Measurements from ENCODE around the gene ADAM12.

DNA sequence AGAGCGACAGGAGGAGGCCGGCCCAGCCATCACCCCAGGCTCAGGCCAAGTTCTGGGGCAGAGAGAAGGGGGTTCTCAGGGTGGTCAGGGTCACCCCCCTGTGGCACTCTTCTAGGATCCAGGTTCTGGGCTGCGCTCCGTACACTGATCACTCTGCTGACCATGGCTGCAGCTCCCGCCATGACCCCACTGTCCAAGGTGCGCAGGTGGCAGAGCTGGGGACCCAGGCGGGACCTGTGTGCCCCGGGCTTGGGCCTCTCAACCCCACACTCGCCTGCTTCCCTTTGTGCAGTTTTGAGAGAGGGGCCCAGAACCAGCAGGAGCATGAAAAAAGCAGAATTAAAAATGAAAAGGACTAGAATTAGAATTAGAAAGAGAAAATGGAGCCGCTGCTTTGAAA is 264.8 kb downstream of the ADAM12 start:
- TF ChIP-seq, protein P1, sequence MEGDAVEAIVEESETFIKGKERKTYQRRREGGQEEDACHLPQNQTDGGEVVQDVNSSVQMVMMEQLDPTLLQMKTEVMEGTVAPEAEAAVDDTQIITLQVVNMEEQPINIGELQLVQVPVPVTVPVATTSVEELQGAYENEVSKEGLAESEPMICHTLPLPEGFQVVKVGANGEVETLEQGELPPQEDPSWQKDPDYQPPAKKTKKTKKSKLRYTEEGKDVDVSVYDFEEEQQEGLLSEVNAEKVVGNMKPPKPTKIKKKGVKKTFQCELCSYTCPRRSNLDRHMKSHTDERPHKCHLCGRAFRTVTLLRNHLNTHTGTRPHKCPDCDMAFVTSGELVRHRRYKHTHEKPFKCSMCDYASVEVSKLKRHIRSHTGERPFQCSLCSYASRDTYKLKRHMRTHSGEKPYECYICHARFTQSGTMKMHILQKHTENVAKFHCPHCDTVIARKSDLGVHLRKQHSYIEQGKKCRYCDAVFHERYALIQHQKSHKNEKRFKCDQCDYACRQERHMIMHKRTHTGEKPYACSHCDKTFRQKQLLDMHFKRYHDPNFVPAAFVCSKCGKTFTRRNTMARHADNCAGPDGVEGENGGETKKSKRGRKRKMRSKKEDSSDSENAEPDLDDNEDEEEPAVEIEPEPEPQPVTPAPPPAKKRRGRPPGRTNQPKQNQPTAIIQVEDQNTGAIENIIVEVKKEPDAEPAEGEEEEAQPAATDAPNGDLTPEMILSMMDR (IDR thresholded peaks at IDR 0.05), result no peak
- TF ChIP-seq POLR2A (IDR thresholded peaks at IDR 0.05), result no peak
